NCI-H2029 (cell line): Measurements from ENCODE around the gene RARS1.

Experiments
- DNase-seq: peaks from one replicate; lab custom pipeline; 2025; lab: John Stamatoyannopoulos, UW

RARS1 gene

GRCh38 chr5:168557389-168557788, 71.1 kb downstream of the RARS1 start:
- no peak for DNase-seq

GRCh38 chr5:168562279-168562678, 76.0 kb downstream of the RARS1 start:
- no peak for DNase-seq

GRCh38 chr5:168563959-168564358, 77.7 kb downstream of the RARS1 start:
- no peak for DNase-seq

- DNase-seq = no peak
These were observed 82.5 kb downstream of the RARS1 start for GRCh38 chr5:168568738-168569137.
